HG02763 (cell line): ENCODE data around the gene SLC25A28.

ENCODE experiments used
- ATAC-seq: cut with Tn5 transposase; IDR thresholded peaks from one replicate; pipeline ENCODE4 v1.9.1; 2021; ENCODE audit warnings: mild to moderate bottlenecking, moderate library complexity; ENCODE audit not compliant: unreplicated experiment

The SLC25A28 gene

GRCh38 chr10:99595236-99595635 lies 25.0 kb downstream of the SLC25A28 start:
- no peak for ATAC-seq

DNA sequence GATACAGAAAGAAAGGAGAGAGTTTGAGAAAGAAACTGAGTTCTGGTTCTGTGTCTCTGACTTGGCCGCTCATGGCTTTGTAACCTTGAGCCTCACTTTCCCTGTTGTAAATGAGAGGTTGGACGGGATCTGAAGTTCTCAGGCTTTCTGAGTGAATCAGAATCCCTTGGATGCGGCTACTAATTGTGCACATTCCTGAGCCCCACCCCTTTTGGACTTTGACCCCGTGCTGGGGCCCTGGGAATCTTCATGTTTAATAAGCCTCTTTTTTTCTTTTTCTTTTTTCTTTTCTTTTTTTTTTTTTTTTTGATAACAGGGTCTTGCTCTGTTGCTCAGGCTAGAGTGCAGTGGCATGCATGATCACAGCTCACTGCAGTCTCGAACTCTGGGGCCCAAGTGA lies 26.9 kb downstream of the SLC25A28 start:
- ATAC-seq: no peak

DNA sequence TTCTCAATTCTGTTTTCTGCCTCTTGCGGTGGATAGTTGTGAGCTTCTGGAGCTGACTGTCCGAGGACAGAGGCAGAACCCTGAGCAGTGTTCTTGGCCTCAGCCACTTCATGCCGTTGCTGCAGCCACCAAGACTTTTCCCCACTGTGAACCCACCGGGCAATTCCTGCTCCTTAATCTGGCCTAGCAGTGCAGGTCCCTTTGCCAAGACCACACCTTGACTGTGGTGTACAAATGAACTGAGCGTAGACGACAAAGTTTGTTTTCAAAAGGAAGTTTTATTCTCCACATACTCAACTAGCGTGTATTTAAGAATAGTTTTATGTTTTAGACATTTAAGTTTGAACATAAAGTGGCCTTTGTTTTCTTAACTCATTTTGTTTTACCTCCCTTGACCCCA lies 29.4 kb downstream of the SLC25A28 start:
- ATAC-seq: no peak

- no peak for ATAC-seq
These were observed 36.6 kb downstream of the SLC25A28 start for GRCh38 chr10:99583687-99584086.

DNA sequence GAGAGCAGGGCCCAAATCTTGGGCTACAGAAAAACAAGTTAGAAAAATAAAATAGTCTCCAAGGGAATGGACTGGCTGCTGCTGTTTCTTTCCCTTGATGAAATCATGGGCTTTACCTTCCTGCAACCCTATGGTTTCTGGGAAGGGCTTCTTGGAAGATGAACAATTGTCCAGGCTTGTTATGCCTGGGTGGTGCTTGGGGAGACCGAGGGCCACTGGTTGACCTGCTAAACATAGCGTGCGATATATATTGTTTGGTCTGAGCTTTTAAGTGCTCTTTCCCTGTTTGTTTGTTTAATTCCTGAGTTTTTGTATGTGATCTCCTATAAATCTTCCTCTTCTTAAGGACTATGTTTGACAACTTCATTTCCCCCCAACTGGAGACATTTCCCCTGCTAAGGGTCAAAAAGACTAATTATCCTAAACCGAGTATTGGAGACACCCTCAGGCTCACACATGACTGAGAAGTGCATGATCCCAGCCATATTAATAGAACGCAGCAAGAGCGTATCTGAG lies 37.9 kb downstream of the SLC25A28 start:
- no peak for ATAC-seq

DNA sequence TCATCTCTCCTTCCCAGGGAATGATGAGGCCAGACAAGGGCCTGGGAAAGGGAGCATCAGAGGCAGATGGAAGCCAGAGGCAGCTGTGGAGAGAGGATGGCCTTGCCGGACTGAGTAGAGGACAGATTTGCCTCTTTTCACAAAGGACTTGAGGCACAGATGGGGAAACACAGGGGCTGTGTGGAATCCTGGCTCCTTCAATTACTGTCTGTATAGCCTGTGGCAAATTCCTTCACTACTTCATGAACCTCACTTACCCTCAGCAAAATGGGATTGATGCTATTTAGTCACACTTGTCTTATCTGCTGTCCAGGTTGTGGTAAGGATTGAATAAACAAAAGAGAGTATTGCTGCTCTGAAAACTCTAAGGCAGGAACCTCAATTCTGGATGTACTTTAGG lies 40.3 kb downstream of the SLC25A28 start:
- ATAC-seq: no peak

DNA sequence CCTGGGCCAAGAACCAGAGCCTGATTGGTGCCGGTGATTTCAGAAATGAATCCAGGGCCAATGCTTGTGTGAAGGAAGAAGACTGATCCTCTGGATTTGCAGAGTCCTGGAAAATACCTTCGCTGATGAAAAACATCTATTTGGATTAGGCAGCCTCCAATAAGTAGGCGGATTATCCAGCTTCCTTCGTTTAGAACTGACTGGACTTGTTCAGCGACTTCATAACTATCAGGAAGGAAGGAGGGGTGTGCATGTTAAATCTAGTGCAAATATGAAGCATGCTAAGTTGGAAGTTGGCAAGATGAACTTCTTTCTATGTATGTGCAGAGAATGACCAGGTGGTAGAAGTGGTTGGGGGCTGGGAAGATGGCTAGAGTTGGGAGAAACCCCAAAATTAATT lies 46.4 kb downstream of the SLC25A28 start:
- ATAC-seq: no peak

DNA sequence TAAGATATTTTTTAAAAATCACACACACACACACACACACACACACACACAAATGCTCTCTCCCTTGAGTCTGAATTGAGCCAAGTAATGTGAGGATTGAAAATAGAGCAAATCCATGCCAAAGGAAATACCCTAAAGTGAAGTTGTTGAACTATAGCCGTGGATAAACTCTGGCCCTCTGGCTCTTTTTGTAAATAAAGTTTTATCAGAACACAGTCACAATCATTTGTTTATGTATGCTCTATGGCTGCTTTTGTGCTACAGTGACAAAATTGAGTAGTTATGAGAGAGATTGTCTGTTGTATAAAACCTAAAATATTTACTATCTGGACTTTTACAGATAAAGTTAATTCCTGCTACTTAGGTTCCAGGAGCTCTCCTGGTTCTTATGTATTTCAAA lies 48.4 kb downstream of the SLC25A28 start:
- no peak for ATAC-seq

GRCh38 chr10:99569961-99570360 lies 50.3 kb downstream of the SLC25A28 start:
- ATAC-seq: no peak

DNA sequence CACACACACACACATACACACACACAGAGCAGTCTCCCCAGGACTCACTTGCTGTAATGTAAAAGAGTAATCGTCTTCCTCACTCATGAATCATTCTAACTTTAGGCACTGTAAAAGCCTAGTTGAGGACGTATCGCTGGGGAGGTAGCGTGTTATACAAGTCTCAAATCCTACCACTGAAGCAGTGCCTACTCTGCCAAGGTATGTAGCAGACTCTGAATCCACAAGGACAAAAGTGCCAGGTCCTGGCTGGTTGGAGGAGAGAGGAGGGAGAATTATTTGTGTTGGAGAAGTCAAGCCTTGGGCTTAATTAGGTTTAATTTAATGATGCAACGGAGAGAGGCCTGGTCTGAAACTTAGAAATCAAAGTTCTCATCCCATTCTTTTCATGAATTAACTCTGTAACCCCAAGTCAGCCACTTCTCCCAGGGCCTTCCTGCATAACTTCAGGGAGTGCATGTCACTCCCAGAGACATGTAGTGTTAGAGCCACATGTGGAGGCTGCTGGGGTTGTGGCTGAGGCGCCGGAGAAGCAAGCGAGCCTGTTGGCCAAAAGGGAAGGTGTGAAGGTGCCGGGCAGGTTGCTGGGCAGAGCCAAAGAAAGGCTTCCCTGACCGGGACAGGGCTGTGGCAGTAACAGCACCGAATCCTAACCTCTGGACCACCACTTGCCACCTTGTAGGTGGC lies 50.8 kb downstream of the SLC25A28 start:
- ATAC-seq: no peak

DNA sequence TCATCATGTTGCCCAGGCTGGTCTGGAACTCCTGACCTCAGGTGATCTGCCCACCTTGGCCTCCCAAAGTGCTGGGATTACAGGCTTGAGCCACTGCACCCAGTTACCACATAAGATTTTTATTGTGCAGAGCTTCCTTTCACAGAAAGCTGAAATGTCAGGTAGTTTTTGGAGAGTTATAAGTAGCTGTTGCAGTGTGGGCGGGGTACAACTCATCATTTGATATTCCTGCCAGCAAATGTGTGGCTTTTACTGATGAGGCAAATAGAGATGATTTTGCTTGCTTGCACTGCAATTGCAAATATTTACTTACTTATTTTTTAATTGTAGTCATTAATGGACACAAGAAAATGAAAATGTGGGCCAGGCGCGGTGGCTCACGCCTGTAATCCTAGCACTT lies 55.1 kb downstream of the SLC25A28 start:
- no peak for ATAC-seq

DNA sequence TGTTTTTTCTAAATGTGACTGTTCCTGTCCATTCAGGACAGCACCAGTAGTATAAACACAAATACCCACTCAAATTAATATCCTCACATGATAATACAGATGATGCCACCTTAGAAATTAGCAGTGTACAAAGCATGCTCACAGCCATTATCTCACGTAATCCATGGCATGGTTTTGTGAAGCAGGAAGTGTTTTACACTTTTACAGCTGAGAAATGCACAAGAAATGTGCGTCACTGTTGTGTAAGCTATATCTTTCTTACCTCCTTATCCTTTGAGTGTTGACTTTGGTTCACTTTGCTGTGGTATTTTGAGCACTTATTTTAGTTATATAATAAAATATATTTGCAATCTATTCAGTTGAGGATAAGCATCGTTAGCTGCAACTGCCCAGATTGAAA lies 55.9 kb downstream of the SLC25A28 start:
- no peak for ATAC-seq

DNA sequence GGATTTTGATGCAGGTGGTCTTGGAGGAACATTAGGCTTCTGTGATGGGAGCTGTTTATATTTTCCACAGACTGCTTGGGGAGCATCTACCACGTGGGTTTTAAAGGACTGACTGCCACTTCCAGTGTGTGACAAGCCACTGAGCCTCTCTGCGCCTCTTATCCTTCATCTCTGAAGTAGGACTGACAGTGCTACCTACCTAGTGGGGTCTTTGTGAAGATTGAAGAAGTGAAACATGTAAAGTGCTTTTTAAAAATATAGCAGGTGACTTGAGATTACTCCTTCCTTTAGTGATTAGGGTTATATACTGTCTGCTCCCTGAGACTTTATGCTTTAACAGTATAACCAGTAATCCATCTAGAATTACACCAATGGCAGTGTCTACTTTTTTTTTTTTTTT lies 57.6 kb downstream of the SLC25A28 start:
- ATAC-seq: no peak
